Neural progenitor cell (in vitro differentiated cells): ENCODE data around the gene UBE2R2.

Experiments
- CTCF ChIP-seq: fragments of 200-600 bp; sonication (generic); IDR thresholded peaks from 2 replicates; pipeline ENCODE4 v1.5.1; 2017; ENCODE audit warnings: antibody characterized with exemption, mild to moderate bottlenecking
- EZH2phosphoT487 ChIP-seq: fragments of 200-600 bp; sonication (generic); IDR thresholded peaks from 2 replicates; pipeline ENCODE4 v1.6.1; 2017; ENCODE audit warnings: antibody characterized with exemption

- TF ChIP-seq CTCF, result no peak
- TF ChIP-seq EZH2phosphoT487, result no peak
Observed at GRCh38 chr9:33786681-33787080, 30.3 kb upstream of the UBE2R2 start.
